ENCODE data around the gene STAG2.

Gene STAG2

DNA sequence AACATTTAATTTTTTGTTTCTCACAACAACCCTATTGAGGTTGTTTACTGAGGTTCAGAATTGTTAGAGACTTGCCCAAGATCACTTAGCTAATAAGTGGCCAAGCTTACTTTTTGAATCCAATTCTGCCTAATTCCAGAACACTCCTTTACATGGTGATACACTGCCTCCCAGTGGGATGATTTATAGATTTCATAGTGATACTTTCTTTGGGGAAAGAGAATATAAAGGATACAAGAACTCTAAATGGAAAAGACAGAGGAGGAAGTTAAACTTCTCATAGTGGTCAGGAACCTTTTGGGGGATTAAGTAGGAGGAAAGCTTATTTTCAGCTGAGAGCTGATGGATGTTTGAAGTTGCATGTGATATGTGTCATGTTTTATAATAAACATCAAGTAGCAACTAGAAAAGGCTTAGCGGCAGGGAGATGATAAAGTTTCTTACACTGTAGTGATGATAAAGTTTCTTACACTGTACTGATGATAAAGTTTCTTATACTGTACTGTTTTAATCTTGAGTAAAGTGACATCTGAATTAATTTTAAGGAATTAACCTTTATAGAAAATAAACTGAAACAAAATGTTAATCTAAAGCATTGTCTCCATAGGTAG is 15.3 kb downstream of the STAG2 start:
- no peaks in the 10 kb centered on the region for H3K9me3 ChIP-seq (ENCODE audit: insufficient read depth, low read length)
- H3K36me3 ChIP-seq (ENCODE audit: insufficient read depth, insufficient read length, low read length) = no peaks in the 10 kb centered on the region
- TF ChIP-seq SUZ12 (IDR thresholded peaks at IDR 0.05; ENCODE audit: extremely low read depth, insufficient read depth, insufficient read length) (no peak), YY1 (IDR thresholded peaks at IDR 0.05; ENCODE audit: insufficient read depth, insufficient read length) (no peak), ZNF274 (IDR thresholded peaks at IDR 0.05; ENCODE audit: low read depth, low read length) (no peak)
- no peaks in the 10 kb centered on the region for H3K27me3 ChIP-seq (ENCODE audit: insufficient read depth, insufficient read length)
- H3K4me3 ChIP-seq (ENCODE audit: insufficient read length, low read depth) = no peak overlapping the region
- no peaks in the 10 kb centered on the region for H3K4me1 ChIP-seq (ENCODE audit: insufficient read depth, insufficient read length)
- DNase-seq (ENCODE audit: low read depth, low spot score) = no peak
- no peak overlapping the region for H3K9ac ChIP-seq (ENCODE audit: insufficient read length, low read depth)

DNA sequence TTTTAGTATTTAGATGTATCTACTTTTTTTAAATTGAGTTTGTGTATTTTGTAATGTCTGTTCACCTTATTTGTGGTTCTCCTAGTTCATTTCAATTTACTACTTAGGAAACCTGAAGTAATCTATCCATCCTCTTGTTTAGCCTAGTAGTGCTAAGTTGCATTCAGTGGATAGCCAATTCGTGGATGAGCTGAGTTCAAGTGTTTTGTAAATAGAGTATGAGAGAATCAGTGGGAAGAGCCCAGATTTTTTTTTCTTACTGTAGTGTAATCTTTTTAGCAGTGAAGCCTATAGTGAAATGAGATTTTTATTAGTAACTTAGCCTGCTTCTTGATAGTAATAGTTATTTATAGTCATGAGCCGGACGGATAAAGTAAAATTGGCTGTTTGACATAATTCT is 21.7 kb downstream of the STAG2 start:
- Histone ChIP-seq H3K4me3 (ENCODE audit: insufficient read length, low read depth) (no peak overlapping the region), H3K36me3 (ENCODE audit: insufficient read depth, insufficient read length, low read length) (no peaks in the 10 kb centered on the region), H3K9me3 (ENCODE audit: insufficient read depth, low read length) (no peaks in the 10 kb centered on the region), H3K9ac (ENCODE audit: insufficient read length, low read depth) (no peak overlapping the region), H3K4me1 (ENCODE audit: insufficient read depth, insufficient read length) (no peaks in the 10 kb centered on the region), H3K27me3 (ENCODE audit: insufficient read depth, insufficient read length) (no peaks in the 10 kb centered on the region)
- no peak for DNase-seq (ENCODE audit: low read depth, low spot score)
- TF ChIP-seq SUZ12 (IDR thresholded peaks at IDR 0.05; ENCODE audit: extremely low read depth, insufficient read depth, insufficient read length) (no peak), ZNF274 (IDR thresholded peaks at IDR 0.05; ENCODE audit: low read depth, low read length) (no peak), YY1 (IDR thresholded peaks at IDR 0.05; ENCODE audit: insufficient read depth, insufficient read length) (no peak)

DNA sequence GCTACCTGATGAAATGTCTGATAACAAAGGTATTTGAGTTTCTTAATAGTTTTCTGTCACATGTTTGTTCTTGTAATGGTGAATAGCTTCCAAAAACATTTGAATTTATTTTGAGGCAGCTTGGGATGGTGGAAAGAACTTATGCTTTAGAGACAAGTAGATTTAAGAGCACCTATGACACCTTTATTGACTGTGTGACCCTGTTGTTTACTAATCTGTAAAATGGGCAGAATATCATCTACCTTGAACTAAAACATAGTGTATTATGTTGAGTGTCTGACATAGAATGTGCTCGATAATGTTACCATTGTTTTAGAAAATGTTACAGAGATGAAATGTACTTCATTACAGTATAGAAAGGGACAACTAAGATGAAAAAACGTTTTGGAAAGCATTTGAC is 24.9 kb downstream of the STAG2 start:
- Histone ChIP-seq H3K36me3 (ENCODE audit: insufficient read depth, insufficient read length, low read length) (no peaks in the 10 kb centered on the region), H3K27me3 (ENCODE audit: insufficient read depth, insufficient read length) (no peaks in the 10 kb centered on the region), H3K4me3 (ENCODE audit: insufficient read length, low read depth) (no peak overlapping the region), H3K4me1 (ENCODE audit: insufficient read depth, insufficient read length) (no peaks in the 10 kb centered on the region), H3K9ac (ENCODE audit: insufficient read length, low read depth) (no peak overlapping the region), H3K9me3 (ENCODE audit: insufficient read depth, low read length) (no peaks in the 10 kb centered on the region)
- TF ChIP-seq SUZ12 (IDR thresholded peaks at IDR 0.05; ENCODE audit: extremely low read depth, insufficient read depth, insufficient read length) (no peak), ZNF274 (IDR thresholded peaks at IDR 0.05; ENCODE audit: low read depth, low read length) (no peak)
- no peak for DNase-seq (ENCODE audit: low read depth, low spot score)

DNA sequence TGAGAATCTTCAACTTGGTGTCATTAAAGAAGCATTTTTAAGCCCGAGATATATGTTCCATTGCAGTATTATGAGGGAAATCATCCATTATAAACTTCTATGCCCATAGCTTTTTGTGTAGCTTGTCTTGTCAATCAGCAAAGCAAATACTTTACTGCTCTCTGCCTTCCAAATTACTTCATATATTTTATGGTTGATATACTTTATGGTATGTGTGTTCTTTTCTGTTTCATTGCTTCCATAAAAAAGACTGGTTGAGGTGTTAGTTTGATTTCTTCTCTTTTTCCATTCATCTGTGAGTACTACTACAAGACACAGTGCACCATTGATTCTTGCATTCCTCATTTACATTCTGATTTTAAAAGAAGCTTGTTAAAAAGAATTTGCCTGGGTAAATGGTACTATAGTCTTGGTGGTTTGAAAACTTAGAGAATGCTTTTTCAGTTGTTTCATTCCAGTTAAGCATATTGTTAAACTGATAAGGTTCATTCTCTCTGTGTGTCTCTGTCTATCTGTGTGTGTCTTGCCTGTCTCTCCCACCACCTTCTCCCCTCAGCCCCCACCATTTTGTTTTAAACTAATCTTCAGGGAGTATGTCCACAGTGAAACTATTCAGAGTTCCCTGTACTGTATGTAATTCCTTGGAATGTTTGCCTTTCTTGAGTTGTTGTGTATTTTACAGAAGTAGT is 27.1 kb downstream of the STAG2 start:
- no peak for TF ChIP-seq YY1 (IDR thresholded peaks at IDR 0.05; ENCODE audit: insufficient read depth, insufficient read length)
- TF ChIP-seq ZNF274 (IDR thresholded peaks at IDR 0.05; ENCODE audit: low read depth, low read length) = no peak
- TF ChIP-seq SUZ12 (IDR thresholded peaks at IDR 0.05; ENCODE audit: extremely low read depth, insufficient read depth, insufficient read length) = no peak
- no peak for DNase-seq (ENCODE audit: low read depth, low spot score)
- H3K27me3 ChIP-seq (ENCODE audit: insufficient read depth, insufficient read length) = no peaks in the 10 kb centered on the region
- H3K9ac ChIP-seq (ENCODE audit: insufficient read length, low read depth) = no peak overlapping the region
- H3K9me3 ChIP-seq (ENCODE audit: insufficient read depth, low read length) = no peaks in the 10 kb centered on the region
- no peaks in the 10 kb centered on the region for H3K36me3 ChIP-seq (ENCODE audit: insufficient read depth, insufficient read length, low read length)
- H3K4me3 ChIP-seq (ENCODE audit: insufficient read length, low read depth) = no peak overlapping the region
- no peaks in the 10 kb centered on the region for H3K4me1 ChIP-seq (ENCODE audit: insufficient read depth, insufficient read length)

DNA sequence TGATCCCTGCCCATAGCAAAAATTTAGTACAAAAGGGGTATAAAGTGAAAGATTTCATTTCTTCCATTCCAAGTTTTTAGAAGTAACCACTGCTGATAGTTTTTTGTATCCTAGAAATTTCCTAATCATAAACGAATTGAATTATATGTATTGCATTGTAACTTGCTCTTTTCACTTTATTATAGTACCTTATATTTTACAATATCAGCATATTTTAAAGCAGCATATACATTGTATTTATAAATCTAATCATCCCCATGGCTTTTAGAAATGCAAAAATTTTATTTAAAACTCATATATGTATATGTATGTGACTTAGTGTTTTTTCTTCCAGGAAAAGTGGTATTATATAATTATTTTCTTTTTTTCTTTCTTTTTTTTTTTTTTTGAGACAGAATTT is 27.7 kb downstream of the STAG2 start:
- DNase-seq (ENCODE audit: low read depth, low spot score) = no peak
- TF ChIP-seq ZNF274 (IDR thresholded peaks at IDR 0.05; ENCODE audit: low read depth, low read length) = no peak
- TF ChIP-seq YY1 (IDR thresholded peaks at IDR 0.05; ENCODE audit: insufficient read depth, insufficient read length) = no peak
- TF ChIP-seq SUZ12 (IDR thresholded peaks at IDR 0.05; ENCODE audit: extremely low read depth, insufficient read depth, insufficient read length) = no peak
- Histone ChIP-seq H3K9ac (ENCODE audit: insufficient read length, low read depth) (no peak overlapping the region), H3K4me1 (ENCODE audit: insufficient read depth, insufficient read length) (no peaks in the 10 kb centered on the region), H3K4me3 (ENCODE audit: insufficient read length, low read depth) (no peak overlapping the region), H3K27me3 (ENCODE audit: insufficient read depth, insufficient read length) (no peaks in the 10 kb centered on the region), H3K9me3 (ENCODE audit: insufficient read depth, low read length) (no peaks in the 10 kb centered on the region), H3K36me3 (ENCODE audit: insufficient read depth, insufficient read length, low read length) (no peaks in the 10 kb centered on the region)

DNA sequence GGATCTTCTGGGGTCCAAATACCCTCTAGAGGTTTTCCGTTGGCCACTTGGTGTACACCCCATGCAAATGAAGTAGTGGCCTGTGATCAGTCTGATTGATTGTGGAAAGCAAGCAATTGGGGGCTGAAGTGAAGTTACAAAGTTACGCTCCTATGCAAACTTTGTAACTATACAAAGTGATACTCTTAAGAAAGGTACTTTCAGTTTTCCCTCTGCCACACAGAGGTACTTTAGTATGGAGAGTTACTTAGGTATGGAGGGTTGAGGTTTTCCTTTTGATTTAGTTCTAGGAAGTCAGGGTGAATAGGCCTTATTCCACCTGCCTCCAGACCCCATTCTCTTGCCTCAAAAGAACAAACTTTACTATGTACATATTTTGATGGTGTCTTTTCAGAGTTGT is 28.7 kb downstream of the STAG2 start:
- no peaks in the 10 kb centered on the region for H3K27me3 ChIP-seq (ENCODE audit: insufficient read depth, insufficient read length)
- H3K36me3 ChIP-seq (ENCODE audit: insufficient read depth, insufficient read length, low read length) = no peaks in the 10 kb centered on the region
- no peaks in the 10 kb centered on the region for H3K4me1 ChIP-seq (ENCODE audit: insufficient read depth, insufficient read length)
- no peak for DNase-seq (ENCODE audit: low read depth, low spot score)
- H3K9me3 ChIP-seq (ENCODE audit: insufficient read depth, low read length) = no peaks in the 10 kb centered on the region
- no peak for TF ChIP-seq SUZ12 (IDR thresholded peaks at IDR 0.05; ENCODE audit: extremely low read depth, insufficient read depth, insufficient read length)
- no peak for TF ChIP-seq ZNF274 (IDR thresholded peaks at IDR 0.05; ENCODE audit: low read depth, low read length)
- TF ChIP-seq YY1 (IDR thresholded peaks at IDR 0.05; ENCODE audit: insufficient read depth, insufficient read length) = no peak
- no peak overlapping the region for H3K9ac ChIP-seq (ENCODE audit: insufficient read length, low read depth)
- no peak overlapping the region for H3K4me3 ChIP-seq (ENCODE audit: insufficient read length, low read depth)

DNA sequence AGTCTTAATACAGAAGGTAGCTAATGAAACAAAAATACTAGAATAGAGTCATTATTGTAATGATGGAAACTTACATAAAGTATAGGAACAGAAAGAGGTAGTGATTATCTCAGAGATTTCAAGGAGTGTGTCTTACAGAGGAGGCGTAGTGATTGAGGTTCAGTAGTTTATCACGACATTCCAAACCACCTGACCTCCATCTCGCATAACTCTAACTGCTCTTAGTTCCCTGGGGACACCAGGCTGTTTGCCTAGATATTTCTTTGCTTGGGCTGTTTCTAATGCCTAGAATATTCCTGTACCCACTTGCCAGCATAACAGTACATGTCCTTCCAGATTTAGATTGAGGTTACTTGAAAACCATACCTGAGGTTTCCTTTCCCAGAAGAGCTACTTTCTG is 29.1 kb downstream of the STAG2 start:
- no peak overlapping the region for H3K4me3 ChIP-seq (ENCODE audit: insufficient read length, low read depth)
- DNase-seq (ENCODE audit: low read depth, low spot score) = no peak
- H3K36me3 ChIP-seq (ENCODE audit: insufficient read depth, insufficient read length, low read length) = no peaks in the 10 kb centered on the region
- no peaks in the 10 kb centered on the region for H3K9me3 ChIP-seq (ENCODE audit: insufficient read depth, low read length)
- H3K9ac ChIP-seq (ENCODE audit: insufficient read length, low read depth) = no peak overlapping the region
- H3K4me1 ChIP-seq (ENCODE audit: insufficient read depth, insufficient read length) = no peaks in the 10 kb centered on the region
- no peaks in the 10 kb centered on the region for H3K27me3 ChIP-seq (ENCODE audit: insufficient read depth, insufficient read length)
- TF ChIP-seq YY1 (IDR thresholded peaks at IDR 0.05; ENCODE audit: insufficient read depth, insufficient read length) = no peak
- TF ChIP-seq ZNF274 (IDR thresholded peaks at IDR 0.05; ENCODE audit: low read depth, low read length) = no peak
- no peak for TF ChIP-seq SUZ12 (IDR thresholded peaks at IDR 0.05; ENCODE audit: extremely low read depth, insufficient read depth, insufficient read length)

All from NT2/D1 (cell line).